IMR-90 (cell line): ENCODE measurements around the gene VAV3. TPM values are rescaled to one million over a fixed set of nuclear protein-coding genes. Genes with fewer than 3 reads are reported as not detected.

Experiments used
- ATAC-seq: fragments of 200-7000 bp; cut with Tn5 transposase; 2 replicates; pipeline ENCODE4 v1.9.1; 2020; ENCODE audit warnings: low read depth, mild to moderate bottlenecking, moderate library complexity
- BruUV-seq: library from RNA; stranded (reverse); fragments of 400-500 nt; replicated peaks from 2 replicates; lab custom pipeline; 2021; lab: Mats Ljungman, UMichigan
- CTCF ChIA-PET: fragments of 300-600 bp; formaldehyde crosslinking; extraction: SDS; loops from one replicate; lab custom pipeline; 2021; ENCODE audit warnings: antibody characterized with exemption; lab: Yijun Ruan, JAX
- POLR2A ChIA-PET: fragments of 300-600 bp; sonication (Branson Sonifier 250); formaldehyde crosslinking; loops from one replicate; lab custom pipeline; 2022; ENCODE audit warnings: antibody characterized with exemption; ENCODE audit not compliant: unreplicated experiment; lab: Charles Lee
- DNase-seq: peaks from one replicate; pipeline ENCODE4 v3.0.0; 2013
- H2AFZ ChIP-seq: replicated peaks from 2 replicates; pipeline ENCODE3; 2013; ENCODE audit warnings: low read length, mild to moderate bottlenecking; ENCODE audit not compliant: poor library complexity
- H2AK5ac ChIP-seq: 2 replicates; pipeline ENCODE4 v1.6.1; 2013; ENCODE audit warnings: low read depth, low read length, inconsistent platforms
- H2AK9ac ChIP-seq: replicated peaks from 2 replicates; pipeline ENCODE3; 2013; ENCODE audit warnings: mild to moderate bottlenecking, low read depth, low read length, moderate library complexity; ENCODE audit not compliant: poor library complexity
- H2BK120ac ChIP-seq: 2 replicates; pipeline ENCODE4 v1.6.1; 2013; ENCODE audit warnings: low read depth, low read length, inconsistent platforms
- H2BK15ac ChIP-seq: 3 replicates; pipeline ENCODE4 v1.6.1; 2013; ENCODE audit warnings: low read depth, low read length, inconsistent platforms
- H2BK20ac ChIP-seq: 2 replicates; pipeline ENCODE4 v1.6.1; 2013; ENCODE audit warnings: low read depth, mild to moderate bottlenecking, inconsistent platforms, low read length, moderate library complexity
- H2BK5ac ChIP-seq: 2 replicates; pipeline ENCODE4 v1.6.1; 2013; ENCODE audit warnings: mild to moderate bottlenecking, low read depth, low read length, inconsistent platforms; ENCODE audit not compliant: poor library complexity, severe bottlenecking
- H3K14ac ChIP-seq: replicated peaks from 2 replicates; pipeline ENCODE4 v1.6.1; 2013; ENCODE audit warnings: low read depth, low read length, inconsistent platforms
- H3K18ac ChIP-seq: 2 replicates; pipeline ENCODE4 v1.6.1; 2013; ENCODE audit warnings: low read depth, low read length, control low read depth
- H3K23ac ChIP-seq: 2 replicates; pipeline ENCODE4 v1.6.1; 2013; ENCODE audit warnings: low read depth, low read length, inconsistent platforms
- H3K27ac ChIP-seq: 2 replicates; pipeline ENCODE4 v1.5.1; 2013; ENCODE audit warnings: mild to moderate bottlenecking, control low read depth, low read length; ENCODE audit not compliant: insufficient read depth
- H3K27me3 ChIP-seq: 2 replicates; pipeline ENCODE4 v1.6.1; 2013; ENCODE audit warnings: low read length; ENCODE audit not compliant: control insufficient read depth, insufficient read depth
- H3K36me3 ChIP-seq: 2 replicates; pipeline ENCODE4 v1.6.1; 2013; ENCODE audit warnings: low read length, mixed read lengths; ENCODE audit not compliant: control insufficient read depth, insufficient read depth
- H3K4ac ChIP-seq: 2 replicates; pipeline ENCODE4 v1.6.1; 2013; ENCODE audit warnings: low read depth, low read length, inconsistent platforms
- H3K4me1 ChIP-seq: 2 replicates; pipeline ENCODE4 v1.6.1; 2013; ENCODE audit warnings: low read length, mixed read lengths; ENCODE audit not compliant: control insufficient read depth, insufficient read depth
- H3K4me2 ChIP-seq: 2 replicates; pipeline ENCODE4 v1.6.1; 2013; ENCODE audit warnings: low read depth, mild to moderate bottlenecking, control low read depth, low read length, moderate library complexity
- H3K4me3 ChIP-seq: 2 replicates; pipeline ENCODE4 v1.5.1; 2013; ENCODE audit warnings: low read depth, mild to moderate bottlenecking, control low read depth, low read length, moderate library complexity; ENCODE audit not compliant: insufficient read depth
- H3K56ac ChIP-seq: 2 replicates; pipeline ENCODE4 v1.6.1; 2013; ENCODE audit warnings: low read length, inconsistent platforms; ENCODE audit not compliant: insufficient read depth; ENCODE audit errors: extremely low read depth
- H3K79me1 ChIP-seq, 2 experiments: 2 replicates each; pipeline ENCODE4 v1.6.1; 2013; ENCODE audit warnings: low read length in 2 of 2, inconsistent platforms in 1 of 2, low read depth in 1 of 2
- H3K9ac ChIP-seq: 2 replicates; pipeline ENCODE4 v1.6.1; 2013; ENCODE audit warnings: low read depth, low read length, control low read depth
- H3K9me1 ChIP-seq: 2 replicates; pipeline ENCODE4 v1.6.1; 2013; ENCODE audit warnings: low read length, inconsistent platforms; ENCODE audit not compliant: insufficient read depth
- H3K9me3 ChIP-seq: 2 replicates; pipeline ENCODE4 v1.6.1; 2013; ENCODE audit warnings: low read length; ENCODE audit not compliant: control insufficient read depth, insufficient read depth
- H4K20me1 ChIP-seq: 2 replicates; pipeline ENCODE4 v1.6.1; 2013; ENCODE audit warnings: low read length, inconsistent platforms; ENCODE audit not compliant: insufficient read depth
- H4K5ac ChIP-seq: 2 replicates; pipeline ENCODE4 v1.6.1; 2013; ENCODE audit warnings: mild to moderate bottlenecking, low read depth, low read length, control low read depth
- H4K8ac ChIP-seq, 2 experiments: 2 replicates each; pipeline ENCODE4 v1.6.1; 2013; ENCODE audit warnings: low read depth in 2 of 2, low read length in 2 of 2, control low read depth in 1 of 2, inconsistent platforms in 1 of 2
- H4K91ac ChIP-seq: 2 replicates; pipeline ENCODE4 v1.6.1; 2013; ENCODE audit warnings: low read depth, low read length, inconsistent platforms; ENCODE audit not compliant: insufficient read depth
- CEBPB ChIP-seq: IDR thresholded peaks from 2 replicates; pipeline ENCODE4 v1.6.1; 2012; ENCODE audit warnings: low read depth, low read length, improper control_type of control experiment
- CHD1 ChIP-seq: IDR thresholded peaks from 2 replicates; pipeline ENCODE4 v1.6.1; 2012; ENCODE audit warnings: low read depth, low read length, improper control_type of control experiment
- CTCF ChIP-seq: conservative IDR thresholded peaks from 2 replicates; pipeline ENCODE4 v1.5.1; 2012; ENCODE audit warnings: mild to moderate bottlenecking, low read depth, low read length, improper control_type of control experiment
- FOS ChIP-seq: fragments of 150-350 bp; IDR thresholded peaks from 2 replicates; pipeline ENCODE4 v1.6.1; 2016; ENCODE audit warnings: low read depth, low read length
- MAFK ChIP-seq: IDR thresholded peaks from 2 replicates; pipeline ENCODE4 v1.6.1; 2012; ENCODE audit warnings: low read depth, low read length, improper control_type of control experiment
- MAZ ChIP-seq: IDR thresholded peaks from 2 replicates; pipeline ENCODE4 v1.6.1; 2012; ENCODE audit warnings: low read depth, mild to moderate bottlenecking, low read length, improper control_type of control experiment, moderate library complexity, borderline replicate concordance
- POLR2A ChIP-seq: IDR thresholded peaks from 2 replicates; pipeline ENCODE4 v1.6.1; 2012; ENCODE audit warnings: mild to moderate bottlenecking, low read depth, low read length
- RCOR1 ChIP-seq: IDR thresholded peaks from 2 replicates; pipeline ENCODE4 v1.6.1; 2012; ENCODE audit warnings: mild to moderate bottlenecking, low read length, improper control_type of control experiment; ENCODE audit not compliant: insufficient replicate concordance
- RFX5 ChIP-seq: IDR thresholded peaks from 2 replicates; pipeline ENCODE4 v1.8.0; 2012; ENCODE audit warnings: low read depth, mild to moderate bottlenecking, low read length, moderate library complexity
- USF2 ChIP-seq: fragments of 150-350 bp; IDR thresholded peaks from 2 replicates; pipeline ENCODE4 v1.6.1; 2017; ENCODE audit warnings: mild to moderate bottlenecking, antibody characterized with exemption, low read length, low read depth
- WGBS, 2 experiments: methylation state at CpG; one replicate each; pipeline versions ENCODE4 v1.1.5 to v1.1.7; 2013; ENCODE audit warnings: missing lambda C conversion rate in 2 of 2; ENCODE audit not compliant: insufficient read length in 1 of 2; ENCODE audit errors: extremely low coverage in 2 of 2; 5-methylcytosine and 5-hydroxymethylcytosine counted together
- dilution Hi-C: fragments of 300-500 bp; cut with HindIII; formaldehyde crosslinking; loops from one replicate; pipeline ENCODE4 v1.14.3; 2018; ENCODE audit warnings: low sequenced_read_pairs; ENCODE audit not compliant: unreplicated experiment
- in situ Hi-C: fragments of 300-500 bp; cut with MboI; formaldehyde crosslinking; loops from 3 replicates; pipeline ENCODE4 v1.14.3; 2019; ENCODE audit warnings: low sequenced_read_pairs, inconsistent platforms, mixed read lengths
- intact Hi-C: fragments of 100-400 bp; cut with micrococcal nuclease; formaldehyde crosslinking; loops from 2 replicates; pipeline ENCODE4 v1.10.0; 2022
- polyA plus RNA-seq, 3 experiments: library from polyadenylated mRNA; depleted of rRNA; stranded (reverse); fragments of >200 nt; gene quantifications; 2 replicates each; pipeline ENCODE4 v1.2.3, GENCODE V29; 2012; ENCODE audit warnings: low replicate concordance in 1 of 3
- total RNA-seq: library from RNA; depleted of rRNA; stranded (reverse); fragments of >200 nt; gene quantifications from 2 replicates; pipeline ENCODE4 v1.2.3, GENCODE V29; 2012
- TF ChIP-seq, protein P1 (sequence below): fragments of 150-350 bp; IDR thresholded peaks from 2 replicates; pipeline ENCODE4 v1.6.1; 2016; ENCODE audit warnings: low read depth, mild to moderate bottlenecking, low read length, moderate library complexity, borderline replicate concordance

Gene VAV3
- total and polyA plus RNA-seq, 2 of the 4 experiments (the other 2 are of a cell fraction), result 0.12 to 0.18 TPM

DNA sequence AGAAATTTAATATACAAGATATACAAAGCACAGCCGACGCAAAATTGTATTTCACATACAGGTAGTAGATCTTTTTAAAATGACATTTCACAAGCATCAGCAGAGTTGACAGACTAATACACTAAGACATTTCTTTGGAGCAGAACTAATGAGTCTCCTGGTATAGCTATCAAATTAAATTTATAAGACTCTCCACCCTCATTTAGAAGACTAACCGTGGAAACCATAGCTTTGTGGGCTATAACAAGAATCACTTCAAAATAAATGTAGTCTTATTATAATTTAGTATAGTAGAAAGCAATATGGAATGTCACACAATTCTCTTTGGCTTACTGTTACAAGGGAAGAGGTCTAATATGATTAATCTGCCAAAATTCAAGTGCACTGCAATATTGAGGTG lies 204.9 kb downstream of the VAV3 start:
- WGBS, 2 experiments, result no CpG with 5 or more reads among the region's 3 CpGs
- in situ Hi-C loops, result no loop called here
- POLR2A ChIA-PET, result no interaction called here

More for the DNA sequence above, 204.9 kb downstream of the VAV3 start:
- Histone ChIP-seq H2BK120ac (no peak overlapping the region), H4K20me1 (no peaks in the 10 kb centered on the region), H2AK5ac (no peak overlapping the region), H4K5ac (no peak overlapping the region), H4K8ac (no peak overlapping the region), H3K9ac (no peak overlapping the region), H3K23ac (no peak overlapping the region), H3K18ac (no peak overlapping the region), H3K9me1 (no peaks in the 10 kb centered on the region), H2BK20ac (no peak overlapping the region), H2AK9ac (no peak overlapping the region), H3K27me3 (no peaks in the 10 kb centered on the region), H3K4me3 (no peak overlapping the region), H3K14ac (no peak overlapping the region), H3K79me1 (no peaks in the 10 kb centered on the region), H3K36me3 (no peaks in the 10 kb centered on the region), H3K56ac (no peak overlapping the region), H4K91ac (no peak overlapping the region), H3K4me1 (no peaks in the 10 kb centered on the region), H3K27ac (no peak overlapping the region), H2BK15ac (no peak overlapping the region), H3K4ac (no peak overlapping the region), H3K4me2 (no peak overlapping the region), H2AFZ (no peak overlapping the region), H3K9me3 (no peaks in the 10 kb centered on the region), H2BK5ac (no peak overlapping the region)
- TF ChIP-seq CHD1, result no peak
- no peak for TF ChIP-seq POLR2A
- no peak for TF ChIP-seq MAFK
- TF ChIP-seq, protein P1, sequence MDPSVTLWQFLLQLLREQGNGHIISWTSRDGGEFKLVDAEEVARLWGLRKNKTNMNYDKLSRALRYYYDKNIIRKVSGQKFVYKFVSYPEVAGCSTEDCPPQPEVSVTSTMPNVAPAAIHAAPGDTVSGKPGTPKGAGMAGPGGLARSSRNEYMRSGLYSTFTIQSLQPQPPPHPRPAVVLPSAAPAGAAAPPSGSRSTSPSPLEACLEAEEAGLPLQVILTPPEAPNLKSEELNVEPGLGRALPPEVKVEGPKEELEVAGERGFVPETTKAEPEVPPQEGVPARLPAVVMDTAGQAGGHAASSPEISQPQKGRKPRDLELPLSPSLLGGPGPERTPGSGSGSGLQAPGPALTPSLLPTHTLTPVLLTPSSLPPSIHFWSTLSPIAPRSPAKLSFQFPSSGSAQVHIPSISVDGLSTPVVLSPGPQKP, result no peak
- TF ChIP-seq CEBPB, result no peak
- no peak for TF ChIP-seq CTCF
- TF ChIP-seq MAZ, result no peak
- TF ChIP-seq RCOR1, result no peak
- no peak for TF ChIP-seq USF2
- TF ChIP-seq FOS, result no peak
- TF ChIP-seq RFX5, result no peak
- no peak for DNase-seq
- CTCF ChIA-PET, result no interaction called here
- no peak for ATAC-seq
- intact Hi-C loops (no loop called here), dilution Hi-C loops (no loop called here)
- BruUV-seq, result no TSS peak
